Stimulated activated CD8-positive, alpha-beta memory T cell treated with anti-CD3 and anti-CD28 coated beads, Interleukin-15, amount 100 ng/mL, for 24 hours (primary cell): ENCODE results near the gene AHDC1.

Source experiments
- DNase-seq: peaks from one replicate; pipeline ENCODE4 v3.0.0-alpha.2; 2020; ENCODE audit warnings: low read depth

Gene AHDC1

DNA sequence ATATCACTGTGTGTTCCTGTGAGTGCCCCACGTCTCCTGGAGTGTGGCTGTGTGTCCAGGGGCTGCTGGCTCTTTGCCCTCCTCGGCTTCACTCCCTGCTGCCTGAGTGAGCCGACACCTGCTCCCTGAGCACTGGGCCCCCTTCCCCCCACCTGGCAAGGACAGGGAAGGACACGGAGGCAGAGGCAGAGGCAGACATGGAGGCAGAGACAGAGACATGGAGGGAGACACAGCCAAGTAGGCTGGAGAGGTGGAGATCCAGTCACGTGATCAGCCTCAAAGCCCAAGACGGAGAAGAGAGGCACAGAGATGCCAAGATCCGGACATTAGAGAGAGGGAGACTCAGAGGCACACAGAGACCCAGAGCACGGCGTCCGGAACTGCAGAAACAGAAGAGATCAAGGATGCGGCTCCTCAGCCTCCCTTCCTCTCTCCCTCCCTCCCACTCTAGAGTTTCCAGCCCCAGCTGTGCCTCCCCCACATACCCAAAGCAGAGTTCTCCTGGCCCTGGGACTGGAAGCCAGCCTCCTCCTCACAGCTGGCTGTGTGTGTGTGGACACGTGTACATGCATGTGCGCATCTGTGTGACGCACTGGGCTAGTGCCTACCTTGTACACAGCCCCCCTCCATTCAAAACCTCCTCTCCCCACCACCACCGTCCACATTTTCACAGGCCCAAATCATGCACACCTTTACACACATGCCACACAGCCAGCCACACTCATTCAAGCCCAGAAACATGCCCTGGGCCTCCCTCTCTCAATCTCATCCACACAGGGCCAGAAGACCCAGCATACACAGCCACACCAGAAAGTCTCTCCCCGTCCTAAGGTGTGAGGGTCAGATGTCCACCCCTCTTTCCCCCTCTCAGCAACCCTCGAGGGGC lies 74.9 kb downstream of the AHDC1 start:
- DNase-seq, result no peak

DNA sequence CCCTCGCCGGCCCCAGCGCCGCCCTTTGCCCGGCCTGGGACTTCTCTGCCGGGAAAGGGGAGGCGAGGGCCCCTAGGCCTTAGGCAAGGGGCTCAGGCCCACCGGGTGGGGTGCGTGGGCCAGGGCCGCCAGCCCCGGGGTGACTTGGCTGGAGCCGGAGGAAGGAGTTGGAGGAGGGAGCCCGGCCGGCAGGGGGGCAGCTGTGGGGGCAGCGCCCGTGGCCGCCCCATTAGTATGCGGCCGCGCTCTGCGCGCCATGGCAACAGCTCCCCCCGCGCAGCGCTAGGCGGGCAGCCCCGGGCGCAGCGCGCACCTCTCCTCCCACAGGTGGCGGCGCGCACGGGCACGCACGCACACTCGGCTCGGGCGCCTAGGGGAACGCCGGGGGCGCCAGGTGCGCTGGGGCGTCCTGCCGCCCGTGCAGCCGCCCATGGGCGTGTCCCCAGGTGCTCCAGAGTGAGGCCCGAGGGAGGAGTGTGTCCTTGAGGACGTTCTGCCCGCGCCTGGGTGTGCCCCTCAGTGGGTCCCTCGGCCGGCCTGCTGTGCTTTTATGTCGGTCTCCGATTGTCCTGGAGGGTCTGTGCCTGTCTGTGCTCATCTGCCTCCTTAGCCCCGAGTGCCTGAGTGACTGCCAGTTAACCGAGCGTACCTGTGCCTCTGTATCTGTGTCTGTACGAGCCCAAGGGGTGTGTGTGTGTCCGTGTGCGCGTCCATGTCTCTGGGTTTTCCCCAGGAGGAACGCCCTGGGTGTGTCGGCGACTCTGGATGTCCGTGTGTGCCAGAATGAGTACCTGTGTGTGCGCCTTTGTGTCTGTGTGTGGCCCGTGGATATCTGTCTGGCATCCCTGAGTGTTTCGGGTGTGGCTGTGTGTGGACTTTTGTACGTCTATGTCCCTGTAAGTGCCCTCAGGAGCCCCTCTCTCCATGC lies 75.8 kb downstream of the AHDC1 start:
- DNase-seq, result no peak

DNA sequence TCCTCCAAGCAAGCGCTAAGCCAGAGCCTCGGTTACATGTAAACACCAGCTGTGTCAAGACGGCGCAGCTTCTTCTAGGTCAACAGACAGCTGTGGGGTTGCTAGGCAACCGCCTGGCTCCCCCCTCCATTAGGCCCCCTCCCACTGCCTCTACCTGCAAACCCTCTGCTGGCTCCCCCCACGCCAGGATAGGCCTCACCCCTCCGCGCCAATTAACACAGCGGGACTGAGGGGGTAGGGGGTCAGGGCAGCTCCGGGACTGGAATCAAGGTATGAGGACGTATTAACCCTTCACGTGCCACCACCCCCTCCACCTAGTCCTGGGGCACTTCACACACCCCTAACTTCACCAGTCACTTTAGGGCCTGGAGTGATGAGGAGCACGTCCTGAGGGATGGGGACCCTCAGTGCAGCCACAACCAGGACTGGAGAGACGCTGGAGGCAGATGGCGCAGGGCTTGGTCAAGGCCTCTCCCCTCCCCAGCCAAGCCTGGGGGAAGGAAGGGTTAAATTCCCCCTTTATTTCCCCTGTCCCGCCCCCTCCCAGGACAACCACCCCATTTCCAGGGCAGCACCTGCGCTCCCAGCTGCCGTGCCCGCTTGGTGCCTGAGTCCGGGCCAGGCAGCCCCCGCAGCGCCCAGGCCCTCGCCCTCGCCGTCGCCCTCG lies 76.6 kb downstream of the AHDC1 start:
- DNase-seq, result no peak

DNA sequence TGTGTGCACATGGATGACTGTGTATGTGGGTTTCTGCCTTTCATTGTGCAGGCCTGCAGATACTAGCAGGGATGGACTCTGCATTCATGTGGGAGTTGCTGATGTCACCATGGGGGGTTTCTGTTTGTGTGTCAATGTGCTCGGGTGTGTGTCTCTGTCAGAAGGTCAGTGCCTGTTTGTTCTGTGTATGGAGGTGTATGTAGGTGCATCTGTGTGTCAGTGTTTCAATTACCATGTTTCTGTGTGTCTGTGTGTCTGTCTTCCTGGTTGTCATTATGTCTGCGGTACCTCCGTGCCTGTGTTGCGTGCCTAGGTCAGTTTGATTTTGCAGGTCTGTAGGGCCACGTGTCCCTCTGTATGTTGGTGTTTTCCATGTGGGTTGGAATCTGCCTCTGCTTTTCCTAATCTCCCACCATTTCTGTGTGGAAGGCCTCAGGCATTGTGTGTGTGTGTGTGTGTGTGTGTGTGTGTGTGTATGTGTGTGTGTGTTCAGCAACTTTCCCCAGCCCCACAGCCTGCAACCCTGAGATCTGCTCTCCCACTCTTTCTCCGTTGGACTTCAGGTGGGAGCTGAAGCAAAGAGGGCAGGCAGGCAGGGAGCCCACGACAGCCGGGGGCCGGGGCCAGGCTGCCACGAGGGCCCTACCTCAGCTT lies 77.2 kb downstream of the AHDC1 start:
- no peak for DNase-seq

DNA sequence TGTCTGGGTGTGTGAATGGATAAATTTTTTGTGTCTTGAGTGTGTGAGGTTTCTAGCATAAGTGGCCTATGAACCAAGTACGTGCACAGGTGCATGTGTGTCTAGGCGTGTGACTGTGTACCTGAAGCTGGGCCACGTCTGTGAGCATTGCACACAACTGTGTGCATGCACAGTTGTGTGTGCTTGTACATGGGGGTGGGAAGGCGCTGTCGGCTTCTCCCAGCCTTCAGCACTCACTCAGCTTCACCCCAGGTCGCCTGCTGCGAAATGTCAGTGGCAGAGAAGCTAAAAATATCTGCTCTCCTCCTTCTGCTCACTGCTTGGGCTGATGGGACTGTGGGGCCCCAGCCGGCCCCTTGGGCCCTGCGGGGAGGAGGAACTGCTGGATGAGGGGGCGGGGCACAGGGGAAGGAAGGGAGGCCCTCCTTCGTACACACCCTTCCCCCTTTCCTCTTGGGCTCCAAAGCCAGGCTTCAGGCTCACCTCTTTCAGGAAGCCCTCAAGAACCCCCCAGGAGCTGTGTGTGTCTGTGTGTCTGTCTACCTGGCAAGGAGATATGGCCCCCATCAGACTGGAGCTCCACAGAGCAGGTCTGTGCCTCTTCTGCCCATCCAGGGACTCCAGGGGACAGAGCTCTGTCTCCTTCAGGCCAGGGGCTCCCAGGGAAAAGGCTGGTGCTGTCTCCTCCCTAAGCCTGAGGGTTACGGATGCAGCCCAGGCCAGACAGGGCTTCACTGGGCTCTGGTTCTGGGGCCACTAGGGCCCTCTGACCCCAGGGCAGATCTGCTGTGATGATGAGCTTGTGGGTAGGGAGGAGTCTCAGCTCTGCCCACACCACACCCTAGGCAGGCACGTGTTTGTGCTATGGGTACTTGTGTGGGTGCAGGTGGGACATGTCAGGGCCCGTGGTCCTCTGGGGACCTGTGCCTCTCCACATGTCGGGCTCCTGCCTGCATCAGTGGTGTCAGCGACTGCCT lies 78.4 kb downstream of the AHDC1 start:
- DNase-seq, result no peak

DNA sequence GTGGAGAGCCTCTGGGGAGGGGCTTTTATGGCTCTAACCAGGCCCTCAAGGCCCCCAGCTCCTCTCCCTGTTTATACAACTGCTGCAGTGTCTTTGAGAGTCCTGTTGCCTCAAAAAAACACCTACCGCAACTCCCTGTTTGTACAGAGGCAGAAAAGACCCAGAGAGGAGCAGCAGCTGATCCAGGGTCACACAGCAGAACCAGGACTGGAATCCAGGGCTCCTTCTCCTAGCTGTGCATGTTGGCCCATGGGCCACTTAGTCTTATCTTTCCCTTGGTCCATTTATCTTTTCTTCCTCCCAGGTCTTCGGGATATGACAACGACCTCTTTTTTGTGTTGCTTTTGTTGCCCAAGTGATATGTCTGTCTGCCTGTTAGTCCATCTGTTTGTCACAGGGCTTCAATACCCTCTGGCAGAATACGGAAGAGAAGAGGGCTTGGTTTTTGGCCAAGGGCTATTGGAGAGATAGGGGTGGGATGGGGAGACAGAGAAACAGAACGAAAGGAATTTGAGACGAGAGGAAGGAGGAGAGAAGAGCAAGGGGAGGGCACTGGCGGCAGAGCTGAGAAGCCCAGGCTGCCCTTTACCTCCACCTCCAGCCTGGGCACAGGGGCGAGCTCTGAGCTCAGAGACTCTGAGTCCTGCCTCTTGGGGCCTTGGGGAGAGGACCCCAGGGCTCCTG lies 80.5 kb downstream of the AHDC1 start:
- DNase-seq, result no peak

DNA sequence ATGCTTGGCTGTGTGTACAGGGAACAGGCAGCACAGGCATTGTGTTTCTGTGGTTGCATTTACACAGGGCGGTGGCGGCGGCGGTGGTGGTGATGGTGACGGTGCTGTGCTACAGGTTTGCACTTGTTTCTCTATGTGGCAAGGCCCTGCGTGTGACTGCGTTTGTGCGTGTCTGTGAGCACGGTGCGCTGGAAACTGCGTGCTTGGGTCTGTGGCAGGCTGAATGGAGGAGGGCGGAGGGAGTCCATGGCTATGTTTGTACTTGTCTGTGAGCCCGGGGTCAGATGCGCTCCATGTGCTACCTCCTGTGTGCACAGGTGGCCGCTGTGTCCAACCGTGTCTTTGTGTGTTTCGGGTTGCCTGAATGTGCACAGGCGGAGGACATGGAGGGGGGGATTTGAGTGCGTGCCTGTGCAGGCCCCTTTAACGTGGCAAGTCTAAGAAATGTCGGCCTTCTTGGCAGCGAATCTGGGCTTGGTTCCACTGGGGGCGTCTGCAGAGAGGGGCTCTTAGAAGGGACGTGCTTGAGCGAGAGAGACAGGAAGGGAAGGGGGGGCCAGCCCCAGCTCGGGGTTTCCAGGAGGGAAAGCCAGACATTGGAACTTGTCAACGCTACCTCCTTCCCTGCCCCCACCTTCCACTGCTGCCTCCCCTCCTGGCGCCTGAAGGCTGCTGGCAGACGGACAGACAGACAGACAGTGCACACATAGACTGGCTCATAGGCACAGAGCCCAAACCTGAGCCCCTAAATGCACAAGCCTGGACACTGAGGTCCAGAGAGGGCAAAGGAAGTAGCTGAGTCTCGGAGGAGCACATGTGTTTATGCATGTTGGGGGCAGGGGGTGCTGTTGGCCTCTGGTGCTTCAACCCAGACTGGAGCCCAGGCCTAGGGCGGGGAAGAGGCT lies 81.3 kb downstream of the AHDC1 start:
- DNase-seq, result peak; percentile 35

DNA sequence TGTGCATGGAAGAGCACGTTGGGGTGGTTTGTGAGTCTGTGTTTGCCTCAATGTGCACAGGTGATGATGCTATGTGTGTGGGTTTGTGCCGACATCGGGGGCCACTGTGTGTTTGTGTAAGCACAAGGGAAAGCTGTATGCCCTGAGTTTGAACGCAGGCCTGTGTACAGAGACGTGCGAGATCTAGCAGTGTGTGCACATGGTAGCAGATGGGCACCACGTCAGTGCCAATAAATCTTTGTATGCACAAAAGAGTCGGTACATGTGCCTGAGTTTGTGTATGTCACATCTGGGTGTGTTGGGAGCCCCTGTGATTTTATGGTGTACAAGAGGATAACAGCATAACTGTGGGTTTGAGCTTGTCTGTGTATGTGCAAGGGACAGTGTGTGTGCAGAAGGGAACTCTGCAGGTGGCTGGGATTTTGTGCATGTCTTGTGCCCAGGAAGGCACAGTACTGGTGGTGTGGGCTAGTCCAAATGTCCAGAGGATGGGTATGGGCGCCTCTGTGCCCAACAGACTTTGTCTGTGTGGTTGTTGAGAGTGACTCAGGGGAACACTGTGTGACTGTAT lies 82.0 kb downstream of the AHDC1 start:
- no peak for DNase-seq

DNA sequence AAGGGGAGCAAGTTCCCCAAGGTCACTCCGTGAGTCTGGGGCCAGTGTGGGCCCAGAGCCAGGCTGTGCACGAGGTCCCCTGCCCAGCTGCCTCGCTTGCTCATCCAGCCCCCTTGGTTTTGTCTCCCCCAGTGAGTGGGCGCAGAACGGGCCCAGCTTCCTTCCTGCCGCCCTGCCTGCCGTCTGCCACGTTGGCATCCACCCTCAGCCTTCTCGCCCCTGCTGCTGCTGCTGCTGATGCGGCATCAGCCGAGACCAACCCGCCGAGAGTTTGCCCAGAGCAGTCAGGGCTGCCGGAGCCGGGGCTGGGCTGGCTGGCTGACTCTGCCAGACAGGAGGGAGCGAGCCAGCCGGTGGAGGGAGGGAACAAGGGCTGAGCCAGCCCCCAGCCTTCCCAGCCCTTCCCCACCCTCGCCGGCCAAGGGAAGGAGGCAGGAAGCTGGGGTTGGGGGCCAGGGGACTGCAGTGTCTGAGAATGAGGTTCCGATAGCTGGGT lies 82.6 kb downstream of the AHDC1 start:
- DNase-seq, result no peak

DNA sequence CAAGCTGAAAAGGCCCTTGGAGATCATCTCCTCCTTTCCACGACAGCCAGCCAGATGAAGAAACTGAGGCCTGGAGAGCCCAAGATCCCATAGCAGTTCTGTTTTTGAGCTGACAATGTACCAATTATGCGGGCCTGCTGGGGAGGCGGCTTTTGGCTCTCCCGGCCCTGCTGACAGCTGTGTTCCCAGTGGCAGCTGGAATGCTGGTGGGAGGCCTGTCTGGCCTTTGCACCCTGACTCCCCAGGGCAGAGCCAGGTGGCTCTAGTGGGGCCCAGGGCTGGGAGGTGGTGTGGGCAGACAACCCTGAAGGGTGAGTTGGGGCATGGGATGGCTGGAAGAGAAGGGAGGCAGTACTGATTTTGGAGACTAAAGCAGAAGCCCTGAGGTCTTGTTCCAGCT lies 83.3 kb downstream of the AHDC1 start:
- no peak for DNase-seq

DNA sequence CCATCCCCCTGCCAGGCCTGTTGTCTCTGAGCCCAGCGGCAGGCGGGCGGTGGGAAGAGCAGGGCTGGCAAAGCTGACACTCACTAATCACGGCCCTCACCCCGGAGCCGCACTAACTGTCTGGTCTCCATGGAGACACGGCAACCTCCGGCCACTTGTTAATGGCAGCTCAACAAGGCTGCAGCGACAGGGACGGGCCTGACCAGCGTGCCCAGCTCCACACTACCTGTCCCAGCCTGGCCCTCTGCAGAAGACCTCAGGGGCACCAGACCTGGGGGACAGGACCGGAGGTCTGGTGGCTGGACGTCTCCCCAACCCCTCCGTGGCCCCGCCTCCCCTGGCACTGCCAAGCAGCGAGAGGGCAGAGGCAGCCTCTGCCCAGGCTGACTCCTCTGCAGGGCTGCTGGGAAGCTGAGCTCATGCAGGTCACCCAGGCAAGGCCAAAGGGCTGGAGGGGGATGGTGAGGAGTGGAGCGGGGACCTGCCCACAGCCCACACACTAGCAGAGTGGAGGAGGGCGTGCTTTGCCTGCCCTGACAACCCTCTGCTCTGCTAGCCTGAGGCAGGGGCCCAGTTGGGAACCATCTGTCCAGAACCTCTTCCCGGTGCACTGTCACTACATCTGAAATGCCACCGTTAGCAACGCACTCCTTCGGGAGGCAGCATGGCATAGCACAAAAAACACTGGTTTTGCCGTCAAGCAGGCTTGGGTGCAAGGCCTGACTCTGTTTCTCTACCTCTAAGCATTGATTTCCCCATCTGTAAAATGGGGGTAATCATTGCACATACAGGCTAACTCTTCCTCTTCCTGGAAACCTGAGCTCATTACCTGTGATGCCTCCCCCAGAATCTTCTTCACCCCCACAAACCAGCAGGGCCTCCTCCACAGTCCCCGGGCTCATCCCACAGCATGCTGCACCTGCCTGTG lies 84.3 kb downstream of the AHDC1 start:
- DNase-seq, result no peak

DNA sequence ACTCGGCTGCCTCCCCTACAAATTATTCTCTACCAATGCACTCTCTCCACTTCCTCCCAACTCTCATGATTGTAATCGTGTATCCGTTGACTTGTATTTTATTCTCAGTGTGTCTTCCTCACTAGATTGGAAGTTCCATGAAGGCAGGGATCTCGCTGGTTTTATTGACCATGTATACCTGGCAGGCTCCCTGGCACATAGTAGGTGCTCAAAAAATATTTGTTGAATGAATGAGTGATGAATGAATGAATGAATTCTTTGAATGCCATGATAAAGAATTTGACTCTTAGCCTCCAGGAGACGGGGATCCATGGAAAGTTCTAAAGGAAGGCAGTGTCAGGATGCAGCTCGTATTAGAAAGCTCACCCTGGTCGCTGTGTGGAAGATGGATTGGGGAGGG lies 85.1 kb downstream of the AHDC1 start:
- no peak for DNase-seq

DNA sequence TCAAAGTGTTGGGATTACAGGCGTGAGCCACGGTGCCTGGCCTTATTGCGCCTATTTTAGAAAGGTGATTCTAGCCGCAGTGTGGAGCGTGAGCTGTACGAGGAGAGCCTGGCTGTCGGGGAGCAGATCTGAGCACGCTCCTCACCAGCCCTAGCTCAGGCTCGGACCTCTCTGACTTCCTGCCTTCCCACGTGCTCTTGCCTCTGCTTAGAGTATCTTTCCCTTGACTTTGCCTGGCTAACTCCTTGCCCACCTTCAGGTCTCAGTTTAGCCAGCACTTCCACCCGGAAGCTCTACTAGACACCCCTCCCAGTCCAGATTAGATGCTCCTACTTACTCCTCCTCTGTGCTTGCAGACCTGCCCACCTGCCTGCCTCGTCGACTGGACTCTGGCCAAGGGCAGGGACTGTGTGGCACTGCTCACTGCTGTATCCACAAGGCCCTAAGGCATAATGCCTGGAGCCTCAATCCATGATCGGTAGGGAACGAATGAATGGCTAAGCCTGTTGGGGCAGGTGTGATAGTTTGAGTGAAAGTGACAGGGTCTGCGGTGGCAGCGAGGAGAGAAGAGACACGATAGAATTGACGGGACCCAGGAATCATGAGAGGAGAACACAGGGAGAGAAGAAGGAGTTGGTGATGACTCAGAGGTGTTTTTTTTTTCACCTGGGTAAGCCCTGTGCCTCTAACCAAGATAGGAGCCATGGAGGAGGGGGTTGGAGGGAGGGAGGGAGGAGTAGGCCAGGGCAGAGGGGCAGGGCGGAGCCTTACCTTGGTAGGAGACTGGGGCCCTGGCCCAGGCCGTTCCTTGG lies 85.8 kb downstream of the AHDC1 start:
- DNase-seq, result no peak

DNA sequence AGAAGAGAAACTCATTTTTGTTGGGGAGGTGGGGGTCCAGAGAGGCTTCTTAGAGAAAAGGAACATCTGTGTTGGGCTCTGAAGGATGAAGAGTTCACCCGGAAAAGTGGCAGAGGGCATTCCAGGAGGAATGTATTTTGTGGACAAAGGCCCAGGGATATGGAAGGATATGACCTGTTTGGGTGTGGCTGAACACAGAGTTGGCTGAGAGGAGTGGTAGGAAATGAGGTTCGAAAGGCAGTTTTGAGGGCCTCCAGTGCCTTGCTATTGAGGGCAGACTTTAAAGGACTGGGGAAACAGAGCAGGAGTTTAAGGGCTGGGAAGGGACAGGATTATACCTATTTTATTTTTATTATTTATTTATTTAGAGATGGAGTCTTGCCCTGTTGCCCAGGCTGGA lies 86.6 kb downstream of the AHDC1 start:
- no peak for DNase-seq

DNA sequence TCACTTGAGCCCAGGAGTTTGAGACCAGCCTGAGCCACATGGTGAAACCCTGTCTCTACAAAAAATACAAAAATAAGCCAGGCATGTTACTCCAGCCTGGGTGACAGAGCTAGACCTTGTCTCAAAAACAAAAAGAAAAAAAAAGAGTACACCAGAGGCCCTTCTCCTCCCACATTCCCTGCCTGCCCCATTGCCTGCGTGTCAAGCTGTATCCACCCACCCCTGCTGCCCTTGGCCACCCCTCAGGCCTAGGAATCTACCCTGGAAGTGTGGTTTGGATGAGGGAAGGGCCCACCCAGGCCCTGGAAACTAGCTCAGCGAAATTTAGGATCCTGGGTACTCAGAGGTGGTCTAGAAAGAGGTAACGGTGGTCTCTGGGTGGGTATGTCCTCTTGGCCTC lies 88.3 kb downstream of the AHDC1 start:
- no peak for DNase-seq

DNA sequence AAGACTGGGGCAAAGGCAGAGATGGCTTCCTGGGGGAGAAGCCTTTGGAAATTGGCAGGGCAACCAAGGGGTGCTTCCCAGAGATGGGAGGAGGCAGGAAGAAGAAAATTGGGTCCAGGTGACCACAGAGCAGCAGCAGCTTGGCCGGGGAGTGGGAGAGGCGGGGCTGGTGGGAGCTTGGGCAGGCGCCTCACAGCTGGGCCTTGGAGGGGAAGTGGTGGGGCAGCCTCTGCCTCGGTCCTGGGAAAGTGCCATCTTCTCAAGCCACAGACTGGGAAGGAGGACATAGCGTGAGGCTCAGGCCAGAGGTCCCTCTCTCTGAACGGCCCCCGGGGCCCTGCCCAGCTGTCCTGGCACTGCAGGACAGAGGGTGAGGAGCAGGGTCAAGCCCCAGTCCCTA lies 90.0 kb downstream of the AHDC1 start:
- DNase-seq, result no peak

DNA sequence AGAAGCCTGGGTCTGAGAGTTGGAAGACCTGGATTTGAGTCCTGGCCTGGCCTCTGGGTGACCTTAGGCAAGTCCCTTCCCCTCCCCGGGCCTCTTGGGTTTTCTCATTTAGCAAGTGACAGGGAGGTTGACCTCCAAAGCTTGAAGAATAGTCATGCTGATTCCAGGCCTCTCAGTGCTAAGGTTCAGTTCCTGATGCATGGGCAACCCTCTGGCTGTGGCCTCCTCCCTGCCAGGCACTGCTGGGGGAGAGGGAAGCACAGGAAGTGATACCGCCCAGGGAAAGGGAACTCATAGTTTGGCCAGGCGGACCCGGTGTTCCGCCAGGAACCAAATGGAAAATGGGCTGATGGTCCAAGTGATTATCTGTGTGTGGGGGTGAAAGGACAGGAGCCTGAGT lies 90.4 kb downstream of the AHDC1 start:
- DNase-seq, result no peak
